GM18526 (cell line): Measurements from ENCODE around the gene BSN.

Source experiments
- POLR2A ChIP-seq: IDR thresholded peaks from 3 replicates; pipeline ENCODE4 v1.6.1; 2011; ENCODE audit not compliant: insufficient read length; ENCODE audit errors: extremely low read depth

The BSN gene

GRCh38 chr3:49563766-49564165 lies 9.5 kb downstream of the BSN start:
- no peak for TF ChIP-seq POLR2A

GRCh38 chr3:49566312-49566711 lies 12.0 kb downstream of the BSN start:
- no peak for TF ChIP-seq POLR2A

DNA sequence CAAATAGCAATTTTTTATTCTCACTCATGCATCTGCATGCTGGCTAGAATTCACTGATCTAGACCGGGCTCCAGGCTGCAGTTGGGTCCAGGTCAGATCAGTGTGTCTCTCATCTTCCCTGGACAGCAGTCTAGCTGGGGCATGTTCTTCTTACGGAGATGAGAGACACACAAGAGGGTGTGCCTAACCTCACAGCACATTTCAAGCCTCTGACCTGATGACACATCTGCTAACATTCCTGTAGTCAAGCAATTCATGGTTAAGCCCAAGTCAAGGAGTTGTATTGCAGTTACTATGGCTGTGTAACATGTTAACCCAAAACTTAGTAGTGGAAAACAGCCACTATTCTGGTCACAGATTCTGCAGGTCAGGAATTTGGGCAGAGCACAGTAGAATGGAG lies 13.1 kb downstream of the BSN start:
- TF ChIP-seq POLR2A: no peak

GRCh38 chr3:49568965-49569364 lies 14.7 kb downstream of the BSN start:
- TF ChIP-seq POLR2A: no peak

DNA sequence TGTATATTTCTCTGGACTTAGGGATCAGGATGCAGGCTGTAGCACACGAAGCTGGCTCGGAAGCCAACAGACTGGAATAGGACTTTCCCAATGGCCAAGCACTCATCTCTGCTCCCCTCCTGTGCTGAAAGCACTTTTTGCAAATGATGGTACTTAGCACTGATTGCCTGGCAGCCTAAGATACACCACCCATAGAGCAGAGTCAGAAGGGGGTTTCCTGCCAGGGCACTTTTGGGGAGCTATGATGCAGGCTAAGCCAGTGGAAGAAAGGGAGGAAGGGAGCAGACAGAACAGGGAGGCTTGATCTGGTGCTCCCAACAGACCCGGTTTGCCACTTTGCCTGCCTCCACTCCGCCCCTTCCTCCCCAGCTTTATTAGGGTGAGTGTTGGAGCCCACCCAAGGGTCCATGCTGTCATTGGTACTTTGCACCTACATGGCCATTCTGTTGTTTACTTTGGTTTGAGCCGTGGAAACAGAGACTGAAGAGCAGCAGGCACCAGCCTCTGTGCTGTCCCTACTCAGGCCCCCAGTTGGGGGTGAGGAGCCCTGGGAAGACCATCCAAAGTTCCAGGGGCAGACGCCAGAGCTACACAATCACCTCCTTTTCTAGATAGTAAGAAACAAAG lies 15.9 kb downstream of the BSN start:
- no peak for TF ChIP-seq POLR2A

DNA sequence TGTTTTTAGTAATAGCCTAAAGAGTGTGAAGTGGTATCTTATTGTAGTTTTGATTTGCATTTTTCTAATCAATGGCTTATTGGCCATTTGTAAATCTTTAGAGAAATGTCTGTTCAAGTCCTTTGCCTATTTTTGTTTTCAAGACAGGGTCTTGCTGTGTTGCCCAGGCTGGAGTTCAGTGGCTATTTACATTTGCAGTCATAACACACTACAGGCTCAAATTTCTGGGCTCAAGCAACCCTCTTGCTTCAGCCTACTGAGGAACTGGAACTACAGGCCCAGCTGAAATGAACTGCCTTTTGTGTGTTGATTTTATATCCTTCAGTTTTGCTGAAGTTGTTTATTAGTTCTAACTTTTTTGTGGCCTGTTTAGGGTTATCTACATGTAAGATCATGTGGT lies 27.9 kb downstream of the BSN start:
- no peak for TF ChIP-seq POLR2A

GRCh38 chr3:49591615-49592014 lies 37.3 kb downstream of the BSN start:
- TF ChIP-seq POLR2A: no peak

GRCh38 chr3:49593041-49593440 lies 38.8 kb downstream of the BSN start:
- TF ChIP-seq POLR2A: no peak

- TF ChIP-seq POLR2A: no peak
Observed at GRCh38 chr3:49600781-49601180, 46.5 kb downstream of the BSN start.

DNA sequence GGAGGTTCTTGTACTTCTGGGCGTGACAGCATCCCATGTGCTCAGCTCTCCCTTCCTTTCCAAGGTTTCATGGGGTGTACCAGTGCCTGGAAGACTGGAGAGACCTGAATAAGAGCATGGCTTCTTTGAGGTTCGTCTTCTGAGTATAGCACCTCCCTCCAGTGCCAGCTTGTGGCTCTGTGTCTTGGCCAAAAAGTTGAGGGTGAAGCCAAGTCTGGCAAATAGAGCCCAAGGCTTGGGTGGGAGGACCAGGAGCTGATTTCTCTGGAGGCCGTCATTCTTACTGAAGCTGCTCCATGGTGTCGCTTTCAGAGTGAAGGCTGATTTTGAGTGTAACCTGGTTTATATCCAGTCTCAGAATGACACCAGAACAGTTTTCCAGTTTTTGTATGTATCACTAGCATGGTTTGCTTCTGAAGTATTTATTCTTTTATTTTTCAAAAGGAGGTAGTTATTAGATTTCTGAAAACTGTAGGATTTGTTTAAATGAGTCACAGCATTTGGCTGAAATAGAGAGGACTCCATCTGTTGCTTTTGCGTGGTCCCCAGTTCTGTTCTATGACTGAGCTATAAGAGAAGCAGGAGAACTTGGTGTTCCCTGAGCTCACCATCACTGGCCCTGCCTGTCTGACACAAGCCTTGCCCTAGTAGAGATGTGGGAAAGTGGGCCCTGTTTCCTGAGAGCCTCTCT lies 47.2 kb downstream of the BSN start:
- no peak for TF ChIP-seq POLR2A

DNA sequence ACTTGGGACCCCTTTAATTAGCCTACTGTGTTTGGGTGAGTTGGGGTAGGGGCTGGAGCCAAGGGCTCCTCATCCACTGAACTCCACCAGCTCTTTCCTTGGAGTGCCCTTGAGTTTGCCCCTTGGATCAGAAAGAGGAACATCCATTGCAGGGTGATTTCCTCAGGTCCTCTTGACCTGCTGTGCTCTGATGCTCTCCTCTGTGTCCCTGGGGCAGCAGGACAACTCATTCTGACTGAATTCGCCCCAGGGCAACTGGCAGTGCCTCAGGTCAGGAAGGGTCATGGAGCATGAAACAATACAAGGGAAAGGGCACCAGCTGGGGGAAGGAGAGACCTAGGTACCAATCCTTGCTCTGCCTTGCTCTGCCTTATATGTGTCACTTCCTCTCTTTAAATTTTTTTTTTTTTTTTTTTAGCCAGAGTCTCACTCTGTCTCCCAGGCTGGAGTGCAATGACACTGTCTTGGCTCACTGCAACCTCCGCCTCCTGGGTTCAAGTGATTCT lies 47.8 kb downstream of the BSN start:
- no peak for TF ChIP-seq POLR2A

- TF ChIP-seq POLR2A: no peak
Observed at GRCh38 chr3:49602877-49603411, 48.7 kb downstream of the BSN start.

DNA sequence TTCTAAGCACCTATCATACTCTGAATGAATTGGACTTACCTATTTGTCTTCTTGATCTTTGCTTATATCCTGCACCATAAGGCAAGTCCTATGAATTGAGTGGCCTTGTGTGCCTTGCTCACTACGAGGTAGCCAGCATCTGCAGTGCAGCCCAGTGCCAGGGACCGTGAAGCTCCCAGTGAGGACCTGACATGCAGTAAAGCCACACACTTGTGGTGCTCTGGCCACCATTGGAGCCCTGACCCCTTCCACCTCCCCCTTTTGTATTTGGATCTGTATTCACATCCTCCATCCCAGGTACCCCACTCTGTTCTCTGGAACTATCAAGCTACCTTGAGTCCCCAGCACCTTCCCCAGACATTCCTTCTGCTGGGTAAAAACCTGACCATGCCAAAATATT lies 52.1 kb downstream of the BSN start:
- no peak for TF ChIP-seq POLR2A

- no peak for TF ChIP-seq POLR2A
Observed at GRCh38 chr3:49607105-49607591, 52.9 kb downstream of the BSN start.

GRCh38 chr3:49607796-49608195 lies 53.5 kb downstream of the BSN start:
- TF ChIP-seq POLR2A: no peak

DNA sequence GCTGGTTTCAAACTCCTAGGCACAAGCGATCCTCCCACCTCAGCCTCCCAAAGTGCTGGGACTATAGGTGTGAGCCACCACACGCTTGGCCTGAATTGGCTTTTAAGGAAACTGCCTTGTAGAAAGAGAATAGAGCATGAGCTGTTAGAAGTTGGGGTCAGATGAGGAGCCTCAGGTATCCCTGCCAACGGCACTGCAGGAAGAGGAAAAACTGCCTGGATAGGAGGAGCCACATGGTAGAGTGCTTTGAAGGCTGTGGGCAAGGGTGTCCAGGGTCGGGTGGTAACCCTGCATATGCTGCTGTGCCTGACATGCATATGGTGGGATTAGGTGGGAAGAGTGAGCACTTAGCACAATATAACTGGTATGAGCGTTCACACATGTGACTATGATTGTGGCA lies 55.0 kb downstream of the BSN start:
- no peak for TF ChIP-seq POLR2A
